Astrocyte of the cerebellum (primary cell): ENCODE measurements around the gene DBN1.
A peak's percentile ranks its signal among the peaks of the same experiment; 100 is the strongest.

ENCODE experiments used
- DNase-seq: peaks from one replicate; pipeline ENCODE4 v3.0.0-alpha.2; 2011; ENCODE audit warnings: low read depth
- H3K4me3 ChIP-seq: 2 replicates; pipeline ENCODE4 v1.5.1; 2011; ENCODE audit warnings: mild to moderate bottlenecking, low read depth, low read length, moderate library complexity
- CTCF ChIP-seq: IDR thresholded peaks from 2 replicates; pipeline ENCODE4 v1.5.1; 2012; ENCODE audit warnings: low read length, low read depth, moderate library complexity, mild to moderate bottlenecking; ENCODE audit errors: missing control alignments
- in situ Hi-C: cut with HindIII; loops from 2 replicates; pipeline ENCODE4 v1.10.0; 2017; ENCODE audit warnings: low sequenced_read_pairs

DBN1 gene

GRCh38 chr5:177509991-177510566, 36.6 kb upstream of the DBN1 start:
- in situ Hi-C loops: no loop called here
- H3K4me3 ChIP-seq: no peak overlapping the region
- no peak for DNase-seq
- TF ChIP-seq CTCF: no peak

- no peak for TF ChIP-seq CTCF
- no peak for DNase-seq
- no peak within 1 kb of the TSS for H3K4me3 ChIP-seq
- in situ Hi-C loops: no loop called here
These were observed 36.0 kb upstream of the DBN1 start, which contains the start of gene DOK3 for GRCh38 chr5:177509381-177509951. Gene DOK3 (minus strand): TSS chr5:177509826. CDS start chr5:177509540, 286 bp downstream.

GRCh38 chr5:177508837-177509236, 35.4 kb upstream of the DBN1 start:
- in situ Hi-C loops: no loop called here
- TF ChIP-seq CTCF: no peak
- H3K4me3 ChIP-seq: no peak overlapping the region

GRCh38 chr5:177508221-177508611, 34.8 kb upstream of the DBN1 start:
- no peak for DNase-seq
- H3K4me3 ChIP-seq: no peak overlapping the region
- in situ Hi-C loops: no loop called here
- TF ChIP-seq CTCF: no peak

More at GRCh38 chr5:177508837-177509236, 35.4 kb upstream of the DBN1 start:
- DNase-seq: no peak

- DNase-seq: no peak
- no peak overlapping the region for H3K4me3 ChIP-seq
- in situ Hi-C loops: no loop called here
- TF ChIP-seq CTCF: no peak
These were observed 34.3 kb upstream of the DBN1 start for GRCh38 chr5:177507596-177508220.

- in situ Hi-C loops: no loop called here
- H3K4me3 ChIP-seq: no peak overlapping the region
- DNase-seq: no peak
- TF ChIP-seq CTCF: peak; percentile 36
These were observed 33.7 kb upstream of the DBN1 start for GRCh38 chr5:177507165-177507564.
